Thoracic aorta (tissue), 2 donors: ENCODE measurements around the gene EEF1AKMT3. TPM values are rescaled to one million over a fixed set of nuclear protein-coding genes. Genes with fewer than 3 reads are reported as not detected.

Experiments used
- ATAC-seq: fragments of 150-250 bp; one replicate; pipeline ENCODE4 v1.8.0; 2017; ENCODE audit warnings: low read depth; ENCODE audit not compliant: insufficient number of reproducible peaks, low FRiP score
- DNase-seq: peaks from one replicate; pipeline ENCODE4 v3.0.0-alpha.2; 2020; ENCODE audit warnings: low spot score
- H3K27ac ChIP-seq, 2 donors: fragments of 200-600 bp; sonication (generic); 1 replicate in 1 of 2; 2 replicates in 1 of 2; pipeline ENCODE4 v1.5.1; 2016; ENCODE audit warnings: mild to moderate bottlenecking in 2 of 2, moderate library complexity in 2 of 2
- H3K27me3 ChIP-seq: fragments of 200-600 bp; sonication (generic); replicated peaks from 2 replicates; pipeline ENCODE4 v1.6.0; 2016; ENCODE audit warnings: mild to moderate bottlenecking; ENCODE audit not compliant: insufficient read depth
- H3K36me3 ChIP-seq: fragments of 200-600 bp; sonication (generic); one replicate; pipeline ENCODE4 v1.5.1; 2016
- H3K4me1 ChIP-seq, 2 donors: fragments of 200-600 bp; sonication (generic); 1 replicate in 1 of 2; 2 replicates in 1 of 2; pipeline versions ENCODE4 v1.5.1 to v1.6.0; 2016; ENCODE audit warnings: low read depth in 2 of 2, mild to moderate bottlenecking in 1 of 2; ENCODE audit not compliant: control insufficient read depth in 1 of 2
- H3K4me3 ChIP-seq: fragments of 200-600 bp; sonication (generic); 2 replicates; pipeline ENCODE4 v1.5.1; 2016; ENCODE audit warnings: mild to moderate bottlenecking
- H3K9me3 ChIP-seq: fragments of 200-600 bp; sonication (generic); 2 replicates; pipeline ENCODE4 v1.5.1; 2016
- CTCF ChIP-seq: fragments of 200-600 bp; sonication (generic); IDR thresholded peaks from one replicate; pipeline ENCODE4 v1.5.1; 2019; ENCODE audit warnings: antibody characterized with exemption
- total RNA-seq, 2 donors: library from RNA; depleted of rRNA; stranded (reverse); fragments of >200 nt; gene quantifications; one replicate each; pipeline versions ENCODE4 v1.1.0 to v1.2.3, GENCODE V29; 2016

The EEF1AKMT3 gene
- total RNA-seq, 2 donors from 2014 or later = 7.0 to 9.7 TPM

GRCh38 chr12:57732726-57733593 lies 39.5 kb upstream of the EEF1AKMT3 start:
- Histone ChIP-seq H3K36me3 (no peaks in the 10 kb centered on the region), H3K9me3 (no peaks in the 10 kb centered on the region), H3K27ac (no peak overlapping the region), H3K27me3 (peaks cover 21% of the 10 kb centered on the region), H3K4me1 (peaks cover 19 to 26% of the 10 kb centered on the region in 2 donors), H3K4me3 (no peak overlapping the region)
- no peak for TF ChIP-seq CTCF
- DNase-seq (no peak), ATAC-seq (no peak)

- Histone ChIP-seq H3K9me3 (no peaks in the 10 kb centered on the region), H3K36me3 (no peaks in the 10 kb centered on the region), H3K4me3 (no peak overlapping the region), H3K27ac (no peak overlapping the region), H3K27me3 (peaks cover 21% of the 10 kb centered on the region), H3K4me1 (peaks cover 27 to 34% of the 10 kb centered on the region in 2 donors)
- ATAC-seq (no peak), DNase-seq (no peak)
- no peak for TF ChIP-seq CTCF
Observed at GRCh38 chr12:57733928-57734327, 38.5 kb upstream of the EEF1AKMT3 start.

GRCh38 chr12:57734591-57734990 lies 37.8 kb upstream of the EEF1AKMT3 start:
- no peak for TF ChIP-seq CTCF
- Histone ChIP-seq H3K27ac (no peak overlapping the region), H3K4me3 (no peak overlapping the region), H3K36me3 (no peaks in the 10 kb centered on the region), H3K27me3 (peaks cover 21% of the 10 kb centered on the region), H3K9me3 (no peaks in the 10 kb centered on the region), H3K4me1 (peaks cover 28 to 34% of the 10 kb centered on the region in 2 donors)
- DNase-seq = no peak
- ATAC-seq = no peak

GRCh38 chr12:57735198-57735855 lies 37.1 kb upstream of the EEF1AKMT3 start:
- H3K27ac ChIP-seq = no peak overlapping the region
- H3K4me3 ChIP-seq = no peak overlapping the region
- H3K27me3 ChIP-seq = peaks cover 21% of the 10 kb centered on the region
- no peak for ATAC-seq
- DNase-seq = no peak
- no peak for TF ChIP-seq CTCF
- H3K4me1 ChIP-seq = peaks cover 28 to 34% of the 10 kb centered on the region in 2 donors
- no peaks in the 10 kb centered on the region for H3K9me3 ChIP-seq
- no peaks in the 10 kb centered on the region for H3K36me3 ChIP-seq

GRCh38 chr12:57735952-57736740 lies 36.3 kb upstream of the EEF1AKMT3 start:
- Histone ChIP-seq H3K36me3 (no peaks in the 10 kb centered on the region), H3K4me1 (peaks cover 28 to 34% of the 10 kb centered on the region in 2 donors), H3K27ac (no peak overlapping the region), H3K9me3 (no peaks in the 10 kb centered on the region), H3K27me3 (peaks cover 21% of the 10 kb centered on the region), H3K4me3 (peak overlapping the region; percentile 38)
- ATAC-seq = no peak
- TF ChIP-seq CTCF = no peak
- DNase-seq = no peak
